HG03066 (cell line): ENCODE data around the gene CCDC57.

Experiments used
- ATAC-seq: cut with Tn5 transposase; IDR thresholded peaks from one replicate; pipeline ENCODE4 v1.9.1; 2021; ENCODE audit warnings: low read depth; ENCODE audit not compliant: unreplicated experiment

The CCDC57 gene

DNA sequence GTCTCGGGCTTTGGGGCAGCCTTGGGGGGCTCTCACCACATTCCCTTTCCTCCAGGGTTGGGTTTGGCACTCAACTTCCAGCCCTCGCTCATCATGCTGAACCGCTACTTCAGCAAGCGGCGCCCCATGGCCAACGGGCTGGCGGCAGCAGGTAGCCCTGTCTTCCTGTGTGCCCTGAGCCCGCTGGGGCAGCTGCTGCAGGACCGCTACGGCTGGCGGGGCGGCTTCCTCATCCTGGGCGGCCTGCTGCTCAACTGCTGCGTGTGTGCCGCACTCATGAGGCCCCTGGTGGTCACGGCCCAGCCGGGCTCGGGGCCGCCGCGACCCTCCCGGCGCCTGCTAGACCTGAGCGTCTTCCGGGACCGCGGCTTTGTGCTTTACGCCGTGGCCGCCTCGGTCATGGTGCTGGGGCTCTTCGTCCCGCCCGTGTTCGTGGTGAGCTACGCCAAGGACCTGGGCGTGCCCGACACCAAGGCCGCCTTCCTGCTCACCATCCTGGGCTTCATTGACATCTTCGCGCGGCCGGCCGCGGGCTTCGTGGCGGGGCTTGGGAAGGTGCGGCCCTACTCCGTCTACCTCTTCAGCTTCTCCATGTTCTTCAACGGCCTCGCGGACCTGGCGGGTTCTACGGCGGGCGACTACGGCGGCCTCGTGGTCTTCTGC lies 24.6 kb upstream of the CCDC57 start:
- ATAC-seq = no peak

DNA sequence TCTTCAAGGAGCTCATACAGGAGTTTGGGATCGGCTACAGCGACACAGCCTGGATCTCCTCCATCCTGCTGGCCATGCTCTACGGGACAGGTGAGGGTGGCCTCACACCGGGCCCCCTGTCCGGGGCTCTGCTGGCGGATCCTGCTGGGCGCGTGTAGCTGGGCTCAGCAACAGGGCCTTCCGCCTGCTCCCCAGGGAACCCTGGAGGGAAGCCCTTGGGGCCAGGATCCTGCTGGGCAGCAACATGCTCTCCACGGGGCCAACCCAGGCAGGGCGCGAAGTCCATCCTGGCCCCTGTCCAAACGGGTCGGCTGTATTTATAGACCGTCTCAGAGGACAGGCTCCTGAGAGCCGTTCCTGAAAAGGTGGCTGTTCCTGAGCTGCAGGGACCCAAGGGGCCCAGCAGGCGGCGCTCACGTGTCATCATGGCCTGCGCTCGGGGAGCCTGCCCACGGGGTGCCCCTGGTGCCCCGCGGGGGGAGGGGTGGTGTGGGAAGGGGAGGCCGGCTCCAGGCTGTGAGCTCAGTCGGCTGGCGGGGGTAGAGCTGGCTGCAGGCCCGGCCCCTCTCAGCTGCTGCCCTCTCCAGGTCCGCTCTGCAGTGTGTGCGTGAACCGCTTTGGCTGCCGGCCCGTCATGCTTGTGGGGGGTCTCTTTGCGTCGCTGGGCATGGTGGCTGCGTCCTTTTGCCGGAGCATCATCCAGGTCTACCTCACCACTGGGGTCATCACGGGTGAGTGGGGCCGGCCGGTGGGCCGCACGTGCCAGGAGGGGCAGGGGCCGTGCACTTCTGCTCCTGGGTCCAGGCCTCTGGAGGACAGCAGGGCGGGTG lies 23.7 kb upstream of the CCDC57 start:
- ATAC-seq = no peak

DNA sequence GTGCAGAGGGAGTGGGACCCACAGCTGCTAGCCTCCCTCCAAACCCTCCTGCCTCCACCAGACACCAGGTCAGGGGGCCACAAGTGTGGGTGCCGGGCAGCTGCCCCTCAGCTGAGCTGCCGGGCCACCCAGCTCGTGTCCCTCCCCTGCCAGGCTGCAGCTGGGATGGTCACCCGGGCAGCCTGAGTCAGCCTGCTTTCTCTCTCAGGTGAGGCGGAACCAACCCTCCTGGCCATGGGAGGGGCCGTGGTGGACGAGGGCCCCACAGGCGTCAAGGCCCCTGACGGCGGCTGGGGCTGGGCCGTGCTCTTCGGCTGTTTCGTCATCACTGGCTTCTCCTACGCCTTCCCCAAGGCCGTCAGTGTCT lies 23.1 kb upstream of the CCDC57 start:
- ATAC-seq = no peak

DNA sequence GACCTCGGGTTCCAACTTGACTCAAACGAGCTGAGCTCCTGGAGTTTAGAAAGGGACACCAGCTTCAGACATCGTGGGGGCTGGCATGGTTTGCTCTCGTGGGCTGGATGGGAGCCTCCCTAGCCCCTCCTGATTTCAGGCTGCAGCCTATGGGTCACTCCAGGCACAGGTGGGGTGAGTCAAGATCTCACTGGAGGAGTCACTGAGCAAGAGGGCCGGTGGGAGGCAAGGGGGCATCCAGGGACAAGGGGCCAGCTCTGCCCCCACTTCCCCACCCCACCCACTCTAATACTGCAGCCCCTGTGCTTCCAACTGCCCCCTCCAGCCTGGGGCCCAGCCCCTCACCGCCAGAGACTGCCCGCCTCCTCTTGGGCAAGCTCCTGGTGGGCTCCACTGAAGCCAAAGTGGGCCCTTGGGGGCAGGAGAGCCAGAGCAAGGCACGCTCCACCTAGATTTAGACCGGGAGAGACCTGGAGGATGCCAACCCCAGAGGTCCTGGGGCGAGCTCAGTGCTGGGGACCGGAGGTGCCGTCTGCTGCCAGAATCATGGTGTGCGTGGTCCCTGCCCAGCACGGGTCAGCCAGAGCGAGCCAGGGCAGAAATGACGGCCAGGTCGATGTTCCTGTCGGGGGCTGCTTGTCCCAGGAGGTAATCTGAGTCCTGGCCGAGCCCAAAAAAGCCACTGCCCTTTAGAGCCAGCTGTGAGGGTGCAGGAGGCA lies 22.6 kb upstream of the CCDC57 start:
- no peak for ATAC-seq

DNA sequence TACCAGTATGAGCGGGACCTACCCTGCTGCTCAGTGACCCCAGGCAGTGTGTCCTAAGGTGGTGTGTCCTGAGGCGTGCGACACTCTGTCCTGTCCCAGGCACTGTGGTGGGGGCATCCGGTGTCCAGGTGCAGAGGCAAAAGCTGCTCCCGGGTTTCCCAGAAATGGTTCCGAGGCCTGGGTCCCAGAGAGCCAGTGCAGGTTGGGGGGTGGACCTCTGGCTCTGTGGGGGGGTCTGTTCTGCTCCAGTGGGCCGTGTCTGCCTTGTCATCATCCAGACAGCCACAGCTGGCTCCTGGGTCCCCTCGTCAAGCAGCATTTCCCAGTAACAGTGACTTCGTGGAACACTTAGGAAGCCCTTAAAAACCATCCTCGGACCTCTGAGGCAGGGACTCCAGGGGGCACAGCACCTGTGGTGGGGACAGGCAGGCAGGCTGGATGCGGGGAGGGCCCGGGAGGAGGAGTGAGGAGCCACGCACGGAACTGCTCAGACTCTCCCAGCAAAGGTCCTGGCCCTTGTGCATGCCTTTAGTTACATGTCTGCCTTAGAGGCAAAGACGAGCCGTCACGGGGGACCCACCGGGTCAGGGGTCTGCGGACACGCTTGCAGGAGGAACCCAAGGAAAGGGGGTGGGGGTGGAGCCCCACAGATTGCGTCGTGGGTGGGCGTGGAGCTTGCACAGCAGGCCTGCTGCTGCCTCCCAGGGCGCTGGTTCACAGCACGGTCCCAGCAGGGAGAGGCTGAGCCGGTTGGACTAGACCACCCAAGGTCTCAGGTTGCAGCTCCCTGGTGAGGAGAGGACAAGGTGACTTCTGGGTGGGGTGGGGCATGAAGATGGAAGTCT lies 21.8 kb upstream of the CCDC57 start:
- ATAC-seq = no peak

DNA sequence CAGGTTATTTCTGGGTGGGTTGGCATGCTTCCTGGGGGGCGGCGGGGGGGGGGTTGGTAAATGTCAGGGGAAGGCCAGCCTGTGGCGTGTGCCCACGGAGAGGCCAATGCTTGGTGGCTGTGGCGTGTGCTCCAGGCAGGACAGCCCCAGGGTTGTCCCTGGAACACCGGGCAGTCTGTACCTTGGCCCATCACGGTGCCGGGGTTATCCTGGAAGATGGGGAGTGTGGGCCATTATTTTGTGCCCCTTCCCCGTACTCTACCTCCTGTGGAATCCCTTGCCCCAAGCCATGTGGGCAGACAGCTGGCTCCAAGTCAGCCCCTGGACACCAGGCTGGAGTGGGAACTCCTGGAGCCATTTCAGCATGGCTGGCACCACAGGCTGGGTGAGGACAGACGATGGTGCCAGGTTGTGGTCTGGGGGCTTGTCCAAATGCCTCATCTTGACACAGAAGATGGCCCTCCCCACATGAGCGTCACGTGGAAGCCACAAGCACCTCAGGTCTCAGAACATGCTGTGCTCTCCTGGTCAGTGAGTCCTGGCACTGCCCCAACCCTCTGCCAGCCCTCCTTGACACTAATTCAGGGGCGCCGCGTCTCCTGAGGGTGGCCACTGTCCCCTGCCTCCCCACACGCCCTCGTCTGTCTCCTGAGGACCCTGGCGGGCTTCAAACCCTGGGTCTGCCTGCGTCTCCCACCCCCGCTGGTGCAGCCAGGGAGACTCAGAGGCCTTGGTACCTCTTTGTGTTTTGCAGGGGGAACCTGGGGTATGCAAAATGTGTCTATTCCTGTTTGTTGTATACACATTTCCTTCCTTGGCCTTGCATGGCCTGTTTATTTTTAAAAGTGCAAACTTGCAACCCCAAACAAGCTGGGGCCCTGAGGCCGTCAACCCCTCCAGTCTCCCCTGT lies 20.5 kb upstream of the CCDC57 start:
- ATAC-seq = no peak

DNA sequence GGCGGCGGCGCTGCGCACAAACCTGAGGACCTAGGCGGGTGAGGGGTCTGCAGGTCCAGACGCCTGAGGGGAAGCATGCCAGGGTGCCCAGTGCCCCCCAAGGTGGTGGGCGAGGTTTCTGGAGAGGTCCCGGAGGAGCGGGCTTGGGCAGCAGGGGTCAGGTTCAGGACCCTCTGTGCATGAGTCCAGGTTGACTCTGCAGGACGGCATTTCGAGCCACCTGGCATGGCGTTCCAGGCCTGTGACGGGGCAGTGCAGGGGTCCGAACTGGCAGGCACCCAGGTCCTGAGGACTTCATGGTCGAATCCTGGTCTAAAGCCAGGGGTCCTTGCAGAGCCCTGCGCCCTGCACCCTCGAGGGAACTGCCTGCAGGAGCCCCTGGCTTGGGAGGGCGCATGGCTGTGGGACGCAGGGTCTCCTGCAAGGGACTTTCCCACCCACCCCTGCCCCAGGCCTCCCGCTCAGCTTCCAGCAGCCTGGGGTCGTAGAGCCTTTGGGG lies 19.7 kb upstream of the CCDC57 start:
- no peak for ATAC-seq

DNA sequence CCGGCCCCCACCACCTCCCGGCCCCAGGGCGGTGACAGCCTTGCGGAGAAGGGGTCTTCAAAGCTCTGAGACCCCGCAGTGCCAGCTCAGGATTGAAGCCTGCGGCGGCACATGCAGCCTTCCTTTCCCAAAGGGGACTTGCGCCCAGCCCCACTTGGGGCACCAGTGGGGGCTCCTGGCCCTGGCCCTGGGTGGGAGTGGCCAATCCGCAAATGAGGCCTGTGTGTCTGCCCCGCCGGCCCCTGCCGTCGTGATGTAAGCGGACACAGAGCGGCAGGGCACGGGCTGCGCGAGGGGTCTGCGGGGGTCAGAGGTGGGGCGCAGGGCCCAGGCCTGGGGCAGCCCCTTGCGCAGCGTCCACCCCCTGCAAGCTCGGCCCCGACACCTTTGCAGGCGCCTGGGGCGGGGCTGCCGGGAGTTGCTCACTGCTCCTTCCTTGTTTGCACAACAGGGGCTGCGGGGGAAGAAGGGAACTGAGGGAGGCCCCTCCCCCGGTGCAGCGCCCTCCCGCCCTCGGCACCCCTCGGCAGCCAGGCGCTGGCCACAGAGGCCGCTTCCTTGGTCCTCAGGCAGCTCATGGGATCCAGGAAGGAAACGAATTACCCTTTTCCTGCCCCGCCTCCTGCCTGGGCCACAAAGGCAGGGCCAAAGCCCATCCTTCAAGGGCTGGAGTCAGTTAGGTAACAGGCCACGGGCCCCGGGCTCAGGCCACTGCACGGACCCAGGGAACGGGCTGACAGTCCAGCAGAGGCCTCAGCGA lies 19.1 kb upstream of the CCDC57 start:
- ATAC-seq = peak; percentile 8

DNA sequence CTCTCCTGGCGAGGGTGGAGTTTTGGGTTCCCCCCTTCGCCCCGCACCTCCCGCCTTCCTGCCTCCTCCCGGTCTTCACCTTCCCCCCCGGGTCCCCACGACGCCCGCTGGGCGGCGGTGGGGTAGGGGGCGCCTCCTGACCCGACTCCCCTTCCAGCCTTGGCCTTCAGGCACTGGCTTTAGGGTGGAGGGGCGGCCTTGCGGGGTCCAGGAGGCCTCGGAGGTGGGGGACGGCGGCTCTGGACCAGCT lies 18.6 kb upstream of the CCDC57 start:
- peak; percentile 7 for ATAC-seq

DNA sequence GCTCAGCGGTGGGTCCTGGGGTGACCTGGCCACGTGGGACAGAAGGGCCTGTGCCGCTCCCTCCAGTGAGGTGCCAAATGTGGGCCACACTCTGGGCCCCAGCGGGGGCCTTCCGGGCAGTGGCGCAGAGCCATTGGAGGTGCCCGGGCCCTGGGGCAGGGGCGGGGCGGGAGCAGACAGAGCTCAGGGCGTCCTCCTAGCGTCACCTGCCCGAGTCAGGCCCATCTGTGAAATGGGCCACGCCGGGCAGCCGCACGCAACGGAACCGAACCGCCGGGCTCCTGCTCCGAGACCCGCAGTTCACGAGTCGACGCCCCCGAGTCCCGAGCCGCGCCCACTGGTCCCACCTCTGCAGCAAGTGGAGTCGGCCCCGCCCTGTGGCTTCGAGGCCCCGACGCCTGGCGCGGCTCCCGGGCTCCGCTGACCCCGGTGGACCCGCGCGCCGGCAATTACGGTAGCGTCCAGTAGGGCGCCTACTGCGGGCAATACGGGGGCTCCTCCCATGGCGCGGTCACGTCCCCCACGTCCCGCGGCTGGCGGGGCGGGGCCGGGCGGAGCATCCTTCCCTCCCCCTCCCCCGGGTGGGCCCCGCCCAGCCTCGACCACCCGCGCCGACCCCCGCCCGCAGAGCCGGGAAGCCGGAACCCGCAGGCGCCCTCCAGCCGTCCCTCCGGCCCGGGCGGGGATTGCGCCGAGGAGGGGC lies 18.1 kb upstream of the CCDC57 start:
- peak; percentile 31 for ATAC-seq

DNA sequence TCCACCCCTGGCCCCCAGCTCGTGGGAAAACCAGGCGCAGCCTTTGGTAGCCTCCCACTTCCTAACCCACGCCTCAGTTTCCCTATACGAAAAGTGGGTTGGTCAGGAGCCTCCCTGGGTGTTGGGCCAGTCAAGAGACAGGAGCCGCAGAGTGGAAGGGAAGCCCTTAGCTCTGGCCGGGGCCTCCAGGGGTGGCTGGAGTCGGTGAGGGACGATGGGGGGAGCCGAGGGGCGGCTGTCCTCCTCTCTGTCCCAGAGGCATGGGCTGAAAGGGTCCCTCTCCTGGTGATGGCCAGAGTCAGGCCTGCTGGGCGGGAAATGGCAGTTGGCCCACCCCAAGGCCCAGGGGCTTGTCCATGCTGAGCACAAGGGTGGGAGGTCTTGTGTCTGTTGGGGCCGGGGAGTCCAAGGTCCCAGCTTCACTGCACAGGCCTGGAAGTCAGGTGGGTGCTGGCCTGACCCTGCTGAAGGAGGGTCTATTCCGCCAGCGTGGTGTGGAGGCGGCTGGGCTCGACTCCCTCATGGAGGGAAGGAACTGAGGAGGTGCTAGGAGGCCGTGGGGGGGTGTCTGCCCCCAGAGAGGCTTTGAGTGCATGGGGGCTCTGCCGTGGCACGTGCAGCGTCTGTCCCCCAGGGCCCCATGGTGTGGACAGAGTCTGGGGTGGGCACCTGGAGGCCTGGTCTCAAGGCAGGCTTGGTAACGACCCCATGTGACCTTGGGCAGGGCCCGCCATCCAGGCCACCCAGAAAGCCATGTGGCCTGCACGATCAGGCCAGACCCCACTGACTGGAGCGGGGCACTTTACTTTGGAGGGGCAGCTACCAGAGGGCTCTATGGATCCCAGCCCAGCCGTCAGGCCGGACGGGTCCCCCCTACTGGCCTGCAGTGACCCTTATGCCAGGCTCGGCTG lies 17.3 kb upstream of the CCDC57 start:
- no peak for ATAC-seq

DNA sequence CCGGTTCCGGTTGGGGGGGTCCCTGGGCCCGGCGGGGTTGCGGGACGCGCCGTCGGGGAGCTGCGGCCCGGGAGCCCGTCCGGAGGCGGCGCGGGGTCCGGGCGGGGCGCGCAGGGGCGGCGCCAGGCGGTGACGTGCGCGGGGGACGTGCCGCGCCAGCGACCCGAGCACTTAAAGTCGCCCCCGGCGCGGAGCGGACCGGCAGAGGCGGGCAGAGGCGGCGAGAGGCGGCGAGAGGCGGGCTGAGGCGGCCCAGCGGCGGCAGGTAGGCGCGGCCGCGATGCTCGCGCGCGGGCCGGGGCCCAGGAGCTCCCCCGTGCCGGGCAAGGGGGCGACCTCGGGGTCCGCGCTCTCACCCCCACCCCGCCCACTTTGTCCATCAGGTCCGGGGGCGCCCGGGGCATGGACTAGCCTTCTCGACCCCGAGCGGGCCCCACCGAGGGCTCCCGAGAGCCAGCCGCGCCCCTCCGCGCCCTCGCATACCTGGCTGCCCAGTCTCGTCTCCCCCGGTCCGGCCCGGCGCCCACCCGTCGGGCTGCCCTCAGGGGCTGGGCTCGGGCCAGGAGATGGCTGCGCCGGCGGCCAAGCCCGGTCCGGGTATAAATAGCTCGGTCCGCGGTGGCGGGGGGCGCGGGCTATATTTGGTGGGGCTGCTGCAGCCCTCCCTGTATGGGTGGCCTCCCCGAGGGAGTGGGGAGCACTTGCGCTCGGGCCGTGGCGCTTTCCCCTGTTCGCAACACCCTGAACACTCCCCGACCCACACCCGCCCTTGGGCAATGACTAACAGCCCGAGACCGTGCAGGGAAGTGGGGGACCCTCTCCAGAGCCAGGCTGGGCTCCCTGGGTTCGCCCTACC lies 16.4 kb upstream of the CCDC57 start, which contains the start of gene SLC16A3:
Gene SLC16A3, plus strand, starts transcription at position 201 of the 856 bp plus-strand sequence. CDS start 6,967 bp downstream, outside the sequence.
- ATAC-seq = peak; percentile 23

DNA sequence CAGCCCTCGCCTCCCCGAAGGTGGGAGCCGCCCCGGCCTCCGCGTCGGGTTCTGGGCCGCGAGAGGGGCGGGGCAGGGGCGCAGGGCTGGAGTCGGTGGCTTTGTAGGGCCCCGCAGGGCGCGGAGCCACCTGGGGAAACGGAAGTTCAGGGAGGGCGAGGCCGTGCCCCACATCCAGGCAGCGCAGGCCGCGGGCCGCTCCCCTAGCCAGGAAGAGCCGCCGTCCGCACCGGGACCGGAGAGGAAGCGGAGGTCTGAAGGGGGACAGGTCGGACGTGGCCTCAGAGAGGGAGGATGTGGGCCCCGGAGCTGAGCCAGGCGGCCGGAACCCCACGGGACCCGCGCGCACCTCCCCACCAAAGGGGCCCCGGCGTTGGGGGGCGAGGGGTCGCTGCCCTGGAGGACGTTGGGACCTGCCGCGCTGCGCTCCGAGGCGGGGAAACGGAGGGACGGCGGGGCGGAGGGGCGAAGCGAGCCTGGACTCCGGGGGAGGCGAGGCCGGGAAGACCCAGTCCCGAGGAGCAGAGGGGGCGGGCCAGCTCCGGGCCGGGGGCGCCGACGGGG lies 15.7 kb upstream of the CCDC57 start:
- ATAC-seq = peak; percentile 39

DNA sequence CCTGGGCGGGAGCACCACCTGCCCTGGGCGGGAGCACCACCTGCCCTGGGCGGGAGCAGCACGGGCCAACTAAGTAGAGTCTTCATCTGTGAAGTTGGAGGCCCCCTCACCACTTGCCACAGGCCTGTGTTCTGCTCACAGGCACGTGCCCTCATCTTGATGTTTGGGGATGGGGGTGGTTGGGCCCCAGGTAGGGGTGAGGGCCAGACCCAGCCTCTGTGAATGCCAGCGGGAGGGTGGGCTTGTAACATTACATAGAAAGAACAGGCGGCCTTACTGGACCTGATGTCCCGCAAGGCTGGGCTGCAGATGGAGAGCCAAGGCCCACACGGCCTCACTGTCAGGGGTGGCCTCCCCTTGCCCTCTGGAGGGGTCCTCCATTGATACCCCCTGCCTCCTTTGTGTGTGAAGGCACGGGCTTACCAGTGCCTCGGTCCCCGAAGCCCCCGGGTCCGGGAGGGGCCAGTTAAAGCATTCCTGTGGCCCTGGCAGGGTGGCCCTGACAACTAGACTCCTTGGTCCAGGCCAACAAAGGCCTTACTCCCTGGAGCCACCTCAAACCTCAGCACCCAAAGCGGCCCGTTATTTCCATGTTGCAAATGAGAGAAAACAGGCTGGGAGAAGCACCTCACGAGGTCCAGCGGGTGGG lies 15.1 kb upstream of the CCDC57 start:
- no peak for ATAC-seq

DNA sequence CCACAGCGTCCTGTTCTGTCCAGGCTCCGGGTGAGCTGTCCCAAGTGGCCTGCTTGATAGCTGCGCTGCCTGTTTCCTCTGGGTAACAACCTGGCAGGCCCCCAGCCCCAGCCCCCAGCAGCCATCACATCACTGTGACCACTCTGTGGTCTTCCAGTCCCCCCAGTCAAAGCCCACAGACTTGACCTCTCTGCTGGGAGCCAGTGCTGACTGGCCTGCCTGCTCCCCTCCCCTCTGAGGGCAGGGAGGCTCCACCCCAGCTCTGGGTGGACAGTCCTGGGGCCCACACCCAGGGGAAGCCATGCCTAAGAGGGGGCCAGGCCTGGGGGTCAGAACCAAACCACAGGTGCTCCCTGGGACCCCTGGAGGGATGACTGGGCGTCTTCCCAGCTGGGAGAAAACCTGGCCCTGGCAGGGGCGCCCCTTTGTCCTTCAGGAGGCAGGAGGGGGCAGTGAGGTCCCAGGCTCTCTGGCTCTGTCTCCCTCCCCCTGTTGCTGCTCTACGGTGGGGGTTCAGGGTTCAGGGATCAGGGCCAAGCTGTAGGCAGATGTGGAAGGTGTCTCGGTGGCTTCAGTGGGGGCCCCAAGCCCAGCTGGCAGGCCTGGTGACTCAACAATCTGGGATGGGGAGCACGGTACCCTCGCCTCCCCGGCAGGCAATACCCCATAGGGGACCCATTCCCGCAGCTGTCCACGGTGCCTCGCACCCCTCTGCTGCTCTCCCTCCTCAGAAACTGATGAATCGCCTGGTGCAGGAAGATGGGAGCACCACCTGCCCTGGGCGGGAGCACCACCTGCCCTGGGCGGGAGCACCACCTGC lies 14.4 kb upstream of the CCDC57 start:
- ATAC-seq = no peak
